Fibroblast of lung (primary cell): ENCODE results near the gene NAV3. TPM values are rescaled to one million over a fixed set of nuclear protein-coding genes. Genes with fewer than 3 reads are reported as not detected.
A peak's percentile ranks its signal among the peaks of the same experiment; 100 is the strongest.

Source experiments
- DNase-seq, 2 donors: peaks; one replicate each; pipeline versions ENCODE4 v3.0.0 to v3.0.0-alpha.2; 2010; ENCODE audit warnings: low read depth in 2 of 2
- H2AFZ ChIP-seq: 2 replicates; pipeline ENCODE4 v1.5.1; 2012; ENCODE audit warnings: low read length, control low read depth, inconsistent platforms
- H3K27ac ChIP-seq: 2 replicates; pipeline ENCODE4 v1.5.1; 2011; ENCODE audit warnings: low read length, control low read depth; ENCODE audit not compliant: insufficient read depth
- H3K27me3 ChIP-seq: 2 replicates; pipeline ENCODE4 v1.5.1; 2011; ENCODE audit warnings: mild to moderate bottlenecking, low read length; ENCODE audit not compliant: control insufficient read depth, insufficient read depth
- H3K36me3 ChIP-seq: 2 replicates; pipeline ENCODE4 v1.5.1; 2011; ENCODE audit warnings: low read length; ENCODE audit not compliant: control insufficient read depth, insufficient read depth
- H3K4me1 ChIP-seq: 2 replicates; pipeline ENCODE4 v1.5.1; 2011; ENCODE audit warnings: low read length; ENCODE audit not compliant: control insufficient read depth, insufficient read depth; ENCODE audit errors: extremely low read depth
- H3K4me2 ChIP-seq: 2 replicates; pipeline ENCODE4 v1.5.1; 2011; ENCODE audit warnings: low read length, control low read depth; ENCODE audit not compliant: insufficient read depth; ENCODE audit errors: extremely low read depth
- H3K4me3 ChIP-seq, 4 experiments: fragments of 200-600 bp in 1 of 4; sonication (generic) in 1 of 4; replicated peaks in 1 of 4; 2 replicates each; pipeline ENCODE4 v1.5.1; 2011 to 2016; ENCODE audit warnings: low read length in 4 of 4, low read depth in 3 of 4, mild to moderate bottlenecking in 3 of 4, control low read depth in 2 of 4, inconsistent platforms in 1 of 4, mixed read lengths in 1 of 4; ENCODE audit not compliant: insufficient read depth in 1 of 4; ENCODE audit errors: control extremely low read depth in 1 of 4
- H3K79me2 ChIP-seq: 2 replicates; pipeline ENCODE4 v1.5.1; 2012; ENCODE audit warnings: mild to moderate bottlenecking, low read length, inconsistent platforms; ENCODE audit not compliant: control insufficient read depth, insufficient read depth
- H3K9ac ChIP-seq: 2 replicates; pipeline ENCODE4 v1.5.1; 2011; ENCODE audit warnings: mild to moderate bottlenecking, low read length, control low read depth; ENCODE audit not compliant: insufficient read depth
- H3K9me3 ChIP-seq: 2 replicates; pipeline ENCODE4 v1.5.1; 2012; ENCODE audit warnings: low read depth, low read length; ENCODE audit not compliant: control insufficient read depth, insufficient read depth
- H4K20me1 ChIP-seq: 2 replicates; pipeline ENCODE4 v1.5.1; 2011; ENCODE audit warnings: low read length; ENCODE audit not compliant: control insufficient read depth, insufficient read depth; ENCODE audit errors: extremely low read depth
- CTCF ChIP-seq, 2 donors: IDR thresholded peaks in 1 of 2; conservative IDR thresholded peaks in 1 of 2; 1 replicate in 1 of 2; 2 replicates in 1 of 2; pipeline ENCODE4 v1.5.1; 2011 to 2012; ENCODE audit warnings: low read length in 2 of 2, control low read depth in 1 of 2, inconsistent platforms in 1 of 2, low read depth in 1 of 2, mild to moderate bottlenecking in 1 of 2
- EZH2 ChIP-seq: IDR thresholded peaks from 2 replicates; pipeline ENCODE4 v1.5.1; 2012; ENCODE audit warnings: low read length, control low read depth, mild to moderate bottlenecking; ENCODE audit errors: missing control alignments
- polyA plus RNA-seq, 2 donors: library from polyadenylated mRNA; depleted of rRNA in 1 of 2; stranded (reverse) in 1 of 2; unstranded in 1 of 2; fragments of >200 nt; gene quantifications; 2 replicates each; pipeline ENCODE4 v1.2.1, GENCODE V29; 2011 to 2012; ENCODE audit warnings: missing spikeins in 1 of 2
- total RNA-seq: library from RNA; depleted of rRNA; stranded (reverse); fragments of >200 nt; gene quantifications from 2 replicates; pipeline ENCODE4 v1.2.1, GENCODE V29; 2014

NAV3 gene
- total and polyA plus RNA-seq, 2 donors (not counting 1 experiment from before 2014, with no cell fraction given), result 30.8 to 60.6 TPM

DNA sequence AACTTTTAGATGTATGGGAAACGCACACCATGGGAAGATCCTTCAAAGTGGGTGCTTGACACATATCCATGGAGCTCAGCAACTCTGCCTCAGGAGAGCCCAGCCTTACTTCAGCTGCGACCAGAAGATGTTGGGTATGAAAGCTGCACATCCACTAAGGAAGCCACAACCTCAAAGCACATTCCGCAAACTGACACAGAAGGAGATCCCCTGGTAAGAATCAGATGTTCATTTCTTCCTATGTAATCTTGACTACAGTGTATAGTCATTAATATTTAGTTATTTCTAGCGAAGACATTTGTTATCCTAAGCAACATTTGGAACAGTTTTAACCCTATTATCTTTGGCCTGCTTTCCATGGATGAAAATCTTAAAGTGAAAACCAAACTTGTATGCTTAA lies 374.2 kb downstream of the NAV3 start:
- Histone ChIP-seq H2AFZ (no peak overlapping the region), H3K36me3 (no peaks in the 10 kb centered on the region), H3K9ac (no peak overlapping the region), H3K79me2 (no peaks in the 10 kb centered on the region), H3K4me2 (no peak overlapping the region), H3K4me1 (peaks cover 2% of the 10 kb centered on the region), H3K4me3 (no peak overlapping the region), H3K9me3 (no peaks in the 10 kb centered on the region), H3K27me3 (no peaks in the 10 kb centered on the region), H4K20me1 (no peaks in the 10 kb centered on the region), H3K27ac (no peak overlapping the region)
- no peak for DNase-seq
- TF ChIP-seq CTCF (conservative IDR thresholded peaks at IDR 0.05 in 1 of 2, IDR thresholded peaks at IDR 0.05 in 1 of 2; ENCODE audit: low read depth in 1 of 2, low read length in 2 of 2), result no peak
- no peak for TF ChIP-seq EZH2

- Histone ChIP-seq H3K9ac (no peak overlapping the region), H3K27ac (no peak overlapping the region), H3K4me3 (no peak overlapping the region), H2AFZ (no peak overlapping the region), H3K36me3 (no peaks in the 10 kb centered on the region), H3K27me3 (no peaks in the 10 kb centered on the region), H3K9me3 (no peaks in the 10 kb centered on the region), H3K4me1 (peaks cover 8% of the 10 kb centered on the region), H3K79me2 (no peaks in the 10 kb centered on the region), H3K4me2 (no peak overlapping the region), H4K20me1 (no peaks in the 10 kb centered on the region)
- DNase-seq, result peak in 1 of 2 donors; percentile 67
- TF ChIP-seq EZH2, result no peak
Observed at GRCh38 chr12:78208092-78208491, 377.4 kb downstream of the NAV3 start.

GRCh38 chr12:78209846-78210505 lies 379.3 kb downstream of the NAV3 start:
- no peaks in the 10 kb centered on the region for H3K9me3 ChIP-seq
- no peak overlapping the region for H3K4me3 ChIP-seq
- H3K4me2 ChIP-seq, result peak overlapping the region; percentile 3
- H3K79me2 ChIP-seq, result no peaks in the 10 kb centered on the region
- peak overlapping the region; percentile 71 for H2AFZ ChIP-seq
- TF ChIP-seq EZH2 (no peak), CTCF (conservative IDR thresholded peaks at IDR 0.05 in 1 of 2, IDR thresholded peaks at IDR 0.05 in 1 of 2; ENCODE audit: low read depth in 1 of 2, low read length in 2 of 2) (no peak)
- H3K27ac ChIP-seq, result peak overlapping the region; percentile 71
- H4K20me1 ChIP-seq, result no peaks in the 10 kb centered on the region
- no peaks in the 10 kb centered on the region for H3K27me3 ChIP-seq
- no peak overlapping the region for H3K9ac ChIP-seq
- H3K4me1 ChIP-seq, result peaks cover 8% of the 10 kb centered on the region
- no peaks in the 10 kb centered on the region for H3K36me3 ChIP-seq
- peak; percentile 34 to 81 for DNase-seq
